COR-L47 (cell line): ENCODE data around the gene UNC93B1.
A peak's percentile ranks its signal among the peaks of the same experiment; 100 is the strongest.
"Not testable (repeated sequence)": the region's sequence is repeated elsewhere in the genome, so short reads cannot be mapped to it uniquely, and the experiment has no call there.

Source experiments
- DNase-seq: peaks from one replicate; lab custom pipeline; 2025; lab: John Stamatoyannopoulos, UW

The UNC93B1 gene

GRCh38 chr11:67991347-67992121 is 12.4 kb downstream of the UNC93B1 start:
- not testable (repeated sequence) for DNase-seq

GRCh38 chr11:67990546-67991346 is 13.2 kb downstream of the UNC93B1 start:
- not testable (repeated sequence) for DNase-seq

GRCh38 chr11:67985302-67985701 is 18.6 kb downstream of the UNC93B1 start:
- DNase-seq: not testable (repeated sequence)

GRCh38 chr11:67983951-67984350 is 19.9 kb downstream of the UNC93B1 start:
- DNase-seq: no peak

GRCh38 chr11:67982255-67982857 is 21.5 kb downstream of the UNC93B1 start:
- DNase-seq: not testable (repeated sequence)

GRCh38 chr11:67981226-67981625 is 22.7 kb downstream of the UNC93B1 start:
- DNase-seq: not testable (repeated sequence)

- DNase-seq: not testable (repeated sequence)
These were observed 25.0 kb downstream of the UNC93B1 start for GRCh38 chr11:67978766-67979418.

- DNase-seq: not testable (repeated sequence)
These were observed 29.2 kb downstream of the UNC93B1 start for GRCh38 chr11:67974746-67975145.

- DNase-seq: not testable (repeated sequence)
These were observed 38.0 kb downstream of the UNC93B1 start for GRCh38 chr11:67965830-67966348.

- not testable (repeated sequence) for DNase-seq
These were observed 39.2 kb downstream of the UNC93B1 start for GRCh38 chr11:67964746-67965145.

- not testable (repeated sequence) for DNase-seq
These were observed 40.0 kb downstream of the UNC93B1 start for GRCh38 chr11:67963879-67964278.

GRCh38 chr11:67963217-67963616 is 40.7 kb downstream of the UNC93B1 start:
- not testable (repeated sequence) for DNase-seq

GRCh38 chr11:67956236-67956635 is 47.7 kb downstream of the UNC93B1 start:
- DNase-seq: not testable (repeated sequence)

GRCh38 chr11:67955461-67956007 is 48.4 kb downstream of the UNC93B1 start:
- peak; percentile 40 for DNase-seq

- not testable (repeated sequence) for DNase-seq
These were observed 48.9 kb downstream of the UNC93B1 start for GRCh38 chr11:67954971-67955370.

- DNase-seq: not testable (repeated sequence)
These were observed 49.6 kb downstream of the UNC93B1 start for GRCh38 chr11:67954251-67954650.

- not testable (repeated sequence) for DNase-seq
These were observed 53.2 kb downstream of the UNC93B1 start for GRCh38 chr11:67950705-67951104.

- DNase-seq: not testable (repeated sequence)
These were observed 56.1 kb downstream of the UNC93B1 start for GRCh38 chr11:67947785-67948184.

- DNase-seq: not testable (repeated sequence)
These were observed 57.5 kb downstream of the UNC93B1 start for GRCh38 chr11:67946403-67946802.

- not testable (repeated sequence) for DNase-seq
These were observed 60.5 kb downstream of the UNC93B1 start for GRCh38 chr11:67943406-67943805.
